T-helper 1 cell treated with Interleukin-12 subunit alpha and Interleukin-12 subunit beta and Interleukin-4 antibody, amounts not matched to agents 30 μg/mL and 1 μg/mL, for 36 hours (primary cell): ENCODE measurements around the gene ADCY7.

Experiments used
- H3K27ac Mint-ChIP-seq: one replicate; pipeline ENCODE4 v1.8.0; 2021; ENCODE audit warnings: mild to moderate bottlenecking, mixed read lengths
- H3K27me3 Mint-ChIP-seq: one replicate; pipeline ENCODE4 v1.8.0; 2021; ENCODE audit warnings: low read depth, mixed read lengths
- H3K36me3 Mint-ChIP-seq: one replicate; pipeline ENCODE4 v1.8.0; 2021; ENCODE audit warnings: low read depth, mixed read lengths
- H3K4me1 Mint-ChIP-seq: one replicate; pipeline ENCODE4 v1.8.0; 2021; ENCODE audit warnings: low read depth, mixed read lengths
- H3K4me3 Mint-ChIP-seq: one replicate; pipeline ENCODE4 v1.8.0; 2021; ENCODE audit warnings: mild to moderate bottlenecking, moderate library complexity, mixed read lengths
- H3K9me3 Mint-ChIP-seq: one replicate; pipeline ENCODE4 v1.8.0; 2021; ENCODE audit warnings: mixed read lengths

ADCY7 gene

GRCh38 chr16:50311891-50312501, 45.6 kb downstream of the ADCY7 start:
- H3K9me3 Mint-ChIP-seq, result no peaks in the 10 kb centered on the region
- H3K4me3 Mint-ChIP-seq, result no peak overlapping the region
- H3K27me3 Mint-ChIP-seq, result no peaks in the 10 kb centered on the region
- H3K27ac Mint-ChIP-seq, result peak overlapping the region; percentile 73
- H3K36me3 Mint-ChIP-seq, result peaks cover 50% of the 10 kb centered on the region
- peaks cover 22% of the 10 kb centered on the region for H3K4me1 Mint-ChIP-seq

GRCh38 chr16:50313596-50314478, 47.5 kb downstream of the ADCY7 start:
- no peaks in the 10 kb centered on the region for H3K9me3 Mint-ChIP-seq
- peaks cover 53% of the 10 kb centered on the region for H3K36me3 Mint-ChIP-seq
- H3K27ac Mint-ChIP-seq, result peak overlapping the region; percentile 85
- peaks cover 28% of the 10 kb centered on the region for H3K4me1 Mint-ChIP-seq
- H3K4me3 Mint-ChIP-seq, result peak overlapping the region; percentile 40
- no peaks in the 10 kb centered on the region for H3K27me3 Mint-ChIP-seq

GRCh38 chr16:50314665-50315064, 48.3 kb downstream of the ADCY7 start:
- Mint-ChIP-seq H3K4me1 (peaks cover 28% of the 10 kb centered on the region), H3K36me3 (peaks cover 54% of the 10 kb centered on the region), H3K9me3 (no peaks in the 10 kb centered on the region), H3K27ac (peak overlapping the region; percentile 28), H3K27me3 (no peaks in the 10 kb centered on the region), H3K4me3 (no peak overlapping the region)

GRCh38 chr16:50315346-50315997, 49.1 kb downstream of the ADCY7 start:
- no peaks in the 10 kb centered on the region for H3K27me3 Mint-ChIP-seq

GRCh38 chr16:50316102-50316847, 49.9 kb downstream of the ADCY7 start:
- Mint-ChIP-seq H3K9me3 (no peaks in the 10 kb centered on the region), H3K27ac (no peak overlapping the region), H3K4me3 (no peak overlapping the region), H3K27me3 (no peaks in the 10 kb centered on the region), H3K36me3 (peaks cover 55% of the 10 kb centered on the region), H3K4me1 (peaks cover 22% of the 10 kb centered on the region)

More at GRCh38 chr16:50315346-50315997, 49.1 kb downstream of the ADCY7 start:
- no peak overlapping the region for H3K27ac Mint-ChIP-seq
- peaks cover 22% of the 10 kb centered on the region for H3K4me1 Mint-ChIP-seq
- H3K4me3 Mint-ChIP-seq, result no peak overlapping the region
- H3K9me3 Mint-ChIP-seq, result no peaks in the 10 kb centered on the region
- peaks cover 51% of the 10 kb centered on the region for H3K36me3 Mint-ChIP-seq

- peaks cover 22% of the 10 kb centered on the region for H3K4me1 Mint-ChIP-seq
- no peaks in the 10 kb centered on the region for H3K27me3 Mint-ChIP-seq
- no peak overlapping the region for H3K4me3 Mint-ChIP-seq
- H3K9me3 Mint-ChIP-seq, result no peaks in the 10 kb centered on the region
- no peak overlapping the region for H3K27ac Mint-ChIP-seq
- peaks cover 55% of the 10 kb centered on the region for H3K36me3 Mint-ChIP-seq
Observed at GRCh38 chr16:50316848-50317630, 50.7 kb downstream of the ADCY7 start.

- peaks cover 16% of the 10 kb centered on the region for H3K4me1 Mint-ChIP-seq
- H3K36me3 Mint-ChIP-seq, result peaks cover 46% of the 10 kb centered on the region
- H3K4me3 Mint-ChIP-seq, result no peak overlapping the region
- H3K27ac Mint-ChIP-seq, result no peak overlapping the region
- H3K27me3 Mint-ChIP-seq, result no peaks in the 10 kb centered on the region
- H3K9me3 Mint-ChIP-seq, result no peaks in the 10 kb centered on the region
Observed at GRCh38 chr16:50318796-50319578, 52.6 kb downstream of the ADCY7 start.

GRCh38 chr16:50320310-50320709, 54.0 kb downstream of the ADCY7 start:
- H3K27ac Mint-ChIP-seq, result no peak overlapping the region
- H3K9me3 Mint-ChIP-seq, result no peaks in the 10 kb centered on the region
- H3K36me3 Mint-ChIP-seq, result peaks cover 51% of the 10 kb centered on the region
- peaks cover 21% of the 10 kb centered on the region for H3K4me1 Mint-ChIP-seq
- H3K27me3 Mint-ChIP-seq, result no peaks in the 10 kb centered on the region
- H3K4me3 Mint-ChIP-seq, result no peak overlapping the region

- peaks cover 39% of the 10 kb centered on the region for H3K36me3 Mint-ChIP-seq
- no peak overlapping the region for H3K27ac Mint-ChIP-seq
Observed at GRCh38 chr16:50322333-50322732, 56.0 kb downstream of the ADCY7 start.

GRCh38 chr16:50323335-50324011, 57.1 kb downstream of the ADCY7 start:
- no peaks in the 10 kb centered on the region for H3K9me3 Mint-ChIP-seq

More at GRCh38 chr16:50322333-50322732, 56.0 kb downstream of the ADCY7 start:
- H3K4me1 Mint-ChIP-seq, result peaks cover 29% of the 10 kb centered on the region
- no peak overlapping the region for H3K4me3 Mint-ChIP-seq
- H3K9me3 Mint-ChIP-seq, result no peaks in the 10 kb centered on the region
- H3K27me3 Mint-ChIP-seq, result no peaks in the 10 kb centered on the region

GRCh38 chr16:50324345-50324744, 58.0 kb downstream of the ADCY7 start:
- no peaks in the 10 kb centered on the region for H3K9me3 Mint-ChIP-seq
- H3K27ac Mint-ChIP-seq, result no peak overlapping the region
- no peaks in the 10 kb centered on the region for H3K27me3 Mint-ChIP-seq
- H3K36me3 Mint-ChIP-seq, result peaks cover 35% of the 10 kb centered on the region
- H3K4me3 Mint-ChIP-seq, result peak overlapping the region; percentile 14
- H3K4me1 Mint-ChIP-seq, result peaks cover 32% of the 10 kb centered on the region

More at GRCh38 chr16:50323335-50324011, 57.1 kb downstream of the ADCY7 start:
- no peak overlapping the region for H3K4me3 Mint-ChIP-seq
- H3K4me1 Mint-ChIP-seq, result peaks cover 33% of the 10 kb centered on the region
- no peaks in the 10 kb centered on the region for H3K27me3 Mint-ChIP-seq
- no peak overlapping the region for H3K27ac Mint-ChIP-seq
- peaks cover 36% of the 10 kb centered on the region for H3K36me3 Mint-ChIP-seq

GRCh38 chr16:50326264-50326663, 59.9 kb downstream of the ADCY7 start:
- no peak overlapping the region for H3K27ac Mint-ChIP-seq
- H3K4me1 Mint-ChIP-seq, result peaks cover 36% of the 10 kb centered on the region
- H3K4me3 Mint-ChIP-seq, result no peak overlapping the region
- H3K27me3 Mint-ChIP-seq, result no peaks in the 10 kb centered on the region
- peaks cover 35% of the 10 kb centered on the region for H3K36me3 Mint-ChIP-seq
- no peaks in the 10 kb centered on the region for H3K9me3 Mint-ChIP-seq
